Brain microvascular endothelial cell (primary cell): ENCODE measurements around the gene C22orf31.

Source experiments
- DNase-seq: peaks from one replicate; pipeline ENCODE4 v3.0.0-alpha.2; 2020
- H3K27ac ChIP-seq: fragments of 250-450 bp; sonication (Bioruptor Pico); 2 replicates; pipeline ENCODE4 v1.5.1; 2020; ENCODE audit warnings: mild to moderate bottlenecking, moderate library complexity
- H3K27me3 ChIP-seq: fragments of 250-450 bp; sonication (Bioruptor Pico); replicated peaks from 2 replicates; pipeline ENCODE4 v1.5.1; 2020; ENCODE audit warnings: mild to moderate bottlenecking
- H3K36me3 ChIP-seq: fragments of 250-450 bp; sonication (Bioruptor Pico); replicated peaks from 2 replicates; pipeline ENCODE4 v1.5.1; 2020; ENCODE audit warnings: mild to moderate bottlenecking
- H3K4me3 ChIP-seq: 2 replicates; pipeline ENCODE4 v1.5.1; 2011; ENCODE audit warnings: low read depth, mild to moderate bottlenecking, control low read depth, low read length, moderate library complexity
- in situ Hi-C: cut with HindIII; loops from 2 replicates; pipeline ENCODE4 v1.10.0; 2017; ENCODE audit warnings: low sequenced_read_pairs, low pct_ligation_motif_present
- TF ChIP-seq, protein P1 (sequence below): IDR thresholded peaks from 2 replicates; pipeline ENCODE4 v1.5.1; 2011; ENCODE audit warnings: low read depth, mild to moderate bottlenecking, moderate library complexity, low read length, control low read depth, inconsistent platforms; ENCODE audit errors: missing control alignments

Gene C22orf31

GRCh38 chr22:29061773-29062172, at the start of gene C22orf31:
Gene C22orf31, minus strand, starts transcription at chr22:29061831. Its CDS starts 39 bp downstream, at chr22:29061792.
- Histone ChIP-seq H3K27me3 (no peaks in the 10 kb centered on the region), H3K27ac (no peak within 1 kb of the TSS), H3K36me3 (no peaks in the 10 kb centered on the region), H3K4me3 (no peak within 1 kb of the TSS)
- in situ Hi-C loops = no loop called here
- TF ChIP-seq, protein P1, sequence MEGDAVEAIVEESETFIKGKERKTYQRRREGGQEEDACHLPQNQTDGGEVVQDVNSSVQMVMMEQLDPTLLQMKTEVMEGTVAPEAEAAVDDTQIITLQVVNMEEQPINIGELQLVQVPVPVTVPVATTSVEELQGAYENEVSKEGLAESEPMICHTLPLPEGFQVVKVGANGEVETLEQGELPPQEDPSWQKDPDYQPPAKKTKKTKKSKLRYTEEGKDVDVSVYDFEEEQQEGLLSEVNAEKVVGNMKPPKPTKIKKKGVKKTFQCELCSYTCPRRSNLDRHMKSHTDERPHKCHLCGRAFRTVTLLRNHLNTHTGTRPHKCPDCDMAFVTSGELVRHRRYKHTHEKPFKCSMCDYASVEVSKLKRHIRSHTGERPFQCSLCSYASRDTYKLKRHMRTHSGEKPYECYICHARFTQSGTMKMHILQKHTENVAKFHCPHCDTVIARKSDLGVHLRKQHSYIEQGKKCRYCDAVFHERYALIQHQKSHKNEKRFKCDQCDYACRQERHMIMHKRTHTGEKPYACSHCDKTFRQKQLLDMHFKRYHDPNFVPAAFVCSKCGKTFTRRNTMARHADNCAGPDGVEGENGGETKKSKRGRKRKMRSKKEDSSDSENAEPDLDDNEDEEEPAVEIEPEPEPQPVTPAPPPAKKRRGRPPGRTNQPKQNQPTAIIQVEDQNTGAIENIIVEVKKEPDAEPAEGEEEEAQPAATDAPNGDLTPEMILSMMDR = no peak
- no peak for DNase-seq

DNA sequence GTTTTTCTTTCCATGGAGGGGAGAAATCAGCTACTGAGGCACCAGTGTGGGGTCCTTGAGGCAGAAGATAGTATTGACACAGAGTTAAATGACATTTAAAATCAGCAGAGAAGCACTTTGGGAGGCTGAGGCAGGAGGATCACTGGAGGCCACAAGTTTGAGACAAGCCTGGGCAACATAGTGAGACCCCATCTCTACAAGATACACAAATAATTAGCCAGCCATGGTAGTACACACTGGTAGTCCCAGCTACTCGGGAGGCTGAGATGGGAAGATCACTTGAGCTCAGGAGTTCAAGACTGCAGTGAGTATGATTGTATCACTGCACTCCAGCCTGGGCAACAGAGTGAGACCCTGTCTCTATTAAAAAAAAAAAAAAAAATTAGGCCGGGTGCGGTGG, 49.3 kb upstream of the C22orf31 start:
- no peaks in the 10 kb centered on the region for H3K27me3 ChIP-seq
- TF ChIP-seq, protein P1 = no peak
- no peak overlapping the region for H3K4me3 ChIP-seq
- in situ Hi-C loops = no loop called here
- DNase-seq = no peak
- H3K27ac ChIP-seq = no peak overlapping the region
- H3K36me3 ChIP-seq = no peaks in the 10 kb centered on the region

DNA sequence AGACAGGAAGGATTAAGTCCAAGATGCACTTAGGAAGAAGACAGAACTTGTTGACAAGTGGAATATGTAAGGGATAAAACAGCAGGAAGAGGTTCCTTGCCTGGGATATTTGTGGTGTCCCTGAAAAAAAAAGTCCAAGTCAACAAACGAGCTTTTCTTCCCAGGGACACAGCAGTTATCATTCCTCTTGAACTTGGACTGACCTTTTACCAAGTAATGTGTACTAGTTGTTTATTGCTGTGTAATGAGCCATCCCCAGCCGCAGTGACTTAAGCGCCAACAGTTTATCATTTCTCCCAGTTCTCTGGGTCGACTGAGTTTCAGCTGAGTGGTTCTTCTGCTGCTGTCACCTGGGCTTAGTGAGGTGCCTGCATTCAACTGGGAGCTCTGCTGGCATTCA, 48.2 kb upstream of the C22orf31 start:
- in situ Hi-C loops = no loop called here
- no peak for DNase-seq
- no peak overlapping the region for H3K4me3 ChIP-seq
- H3K36me3 ChIP-seq = no peaks in the 10 kb centered on the region
- H3K27ac ChIP-seq = no peak overlapping the region
- TF ChIP-seq, protein P1 = no peak
- H3K27me3 ChIP-seq = no peaks in the 10 kb centered on the region

- no peak for DNase-seq
- TF ChIP-seq, protein P1 = no peak
- no peaks in the 10 kb centered on the region for H3K36me3 ChIP-seq
- H3K27me3 ChIP-seq = no peaks in the 10 kb centered on the region
- H3K4me3 ChIP-seq = no peak overlapping the region
- no peak overlapping the region for H3K27ac ChIP-seq
- in situ Hi-C loops = no loop called here
Observed at GRCh38 chr22:29108137-29108536, 46.5 kb upstream of the C22orf31 start.

- Histone ChIP-seq H3K27ac (no peak overlapping the region), H3K27me3 (no peaks in the 10 kb centered on the region), H3K36me3 (no peaks in the 10 kb centered on the region), H3K4me3 (no peak overlapping the region)
- TF ChIP-seq, protein P1 = no peak
- no peak for DNase-seq
- in situ Hi-C loops = no loop called here
Observed at GRCh38 chr22:29106839-29107238, 45.2 kb upstream of the C22orf31 start.

DNA sequence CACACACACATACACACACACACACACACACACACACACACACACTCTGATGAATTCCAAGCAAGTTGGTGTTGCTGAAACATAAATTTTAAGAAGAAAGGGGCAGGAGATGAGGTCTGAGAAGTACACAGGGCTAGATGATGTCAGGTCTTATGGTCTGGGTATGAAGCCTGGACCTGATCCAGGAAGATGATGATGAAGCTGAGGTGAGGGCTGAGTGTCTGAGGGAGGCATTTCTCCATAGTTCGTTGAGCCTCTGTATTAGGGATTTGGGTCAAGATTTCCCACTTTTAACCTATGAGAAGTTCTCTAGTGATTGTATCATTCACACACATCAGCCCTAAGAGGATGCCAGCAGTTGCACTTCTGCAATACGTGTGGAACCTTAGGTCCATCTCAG, 43.8 kb upstream of the C22orf31 start:
- TF ChIP-seq, protein P1 = no peak
- no peaks in the 10 kb centered on the region for H3K27me3 ChIP-seq
- H3K4me3 ChIP-seq = no peak overlapping the region
- no peak for DNase-seq
- H3K27ac ChIP-seq = no peak overlapping the region
- H3K36me3 ChIP-seq = no peaks in the 10 kb centered on the region
- in situ Hi-C loops = no loop called here
